OCI-M2 (cell line): ENCODE data around the gene OR8B8.
"Not testable (repeated sequence)": the region's sequence is repeated elsewhere in the genome, so short reads cannot be mapped to it uniquely, and the experiment has no call there.

Experiments
- DNase-seq: peaks from one replicate; lab custom pipeline; 2025; ENCODE audit not compliant: unreplicated experiment; lab: John Stamatoyannopoulos, UW

The OR8B8 gene

GRCh38 chr11:124445646-124446150 is at the start of gene OR8B8:
OR8B8 (minus strand) TSS chr11:124445696; CDS start chr11:124441085, 4,611 bp downstream.
- no peak for DNase-seq

GRCh38 chr11:124493016-124493655 is 47.6 kb upstream of the OR8B8 start:
- no peak for DNase-seq

- DNase-seq, result no peak
Measured at GRCh38 chr11:124483422-124483821, 37.9 kb upstream of the OR8B8 start.

- no peak for DNase-seq
Measured at GRCh38 chr11:124482362-124483147, 37.1 kb upstream of the OR8B8 start.

GRCh38 chr11:124481365-124482323 is 36.1 kb upstream of the OR8B8 start:
- no peak for DNase-seq

GRCh38 chr11:124479561-124479960 is 34.1 kb upstream of the OR8B8 start:
- DNase-seq, result no peak

GRCh38 chr11:124475265-124475664 is 29.8 kb upstream of the OR8B8 start:
- DNase-seq, result no peak

GRCh38 chr11:124474779-124475178 is 29.3 kb upstream of the OR8B8 start:
- DNase-seq, result no peak

GRCh38 chr11:124474079-124474478 is 28.6 kb upstream of the OR8B8 start:
- DNase-seq, result no peak

GRCh38 chr11:124473476-124473875 is 28.0 kb upstream of the OR8B8 start:
- no peak for DNase-seq

GRCh38 chr11:124470561-124471227 is 25.2 kb upstream of the OR8B8 start:
- no peak for DNase-seq

- DNase-seq, result no peak
Measured at GRCh38 chr11:124467381-124467927, 22.0 kb upstream of the OR8B8 start.

GRCh38 chr11:124465368-124465767 is 19.9 kb upstream of the OR8B8 start:
- DNase-seq, result no peak

GRCh38 chr11:124463990-124464389 is 18.5 kb upstream of the OR8B8 start:
- no peak for DNase-seq

- DNase-seq, result no peak
Measured at GRCh38 chr11:124463324-124463723, 17.8 kb upstream of the OR8B8 start.

GRCh38 chr11:124460459-124460858 is 15.0 kb upstream of the OR8B8 start:
- no peak for DNase-seq

- DNase-seq, result not testable (repeated sequence)
Measured at GRCh38 chr11:124459379-124459778, 13.9 kb upstream of the OR8B8 start.

GRCh38 chr11:124454552-124454951 is 9.1 kb upstream of the OR8B8 start:
- DNase-seq, result no peak

- DNase-seq, result no peak
Measured at GRCh38 chr11:124446916-124447315, 1.4 kb upstream of the OR8B8 start.

- DNase-seq, result no peak
Measured at GRCh38 chr11:124442847-124443246, 2.6 kb downstream of the OR8B8 start.
